Right lobe of liver (tissue), 4 donors: ENCODE data around the gene TSPAN10.

ENCODE experiments used
- CTCF ChIP-seq, 4 donors: fragments of 200-600 bp in 3 of 4; fragments of 450-650 bp in 1 of 4; IDR thresholded peaks; one replicate each; pipeline versions ENCODE4 v1.5.1 to v1.8.0; 2016 to 2022; ENCODE audit warnings: antibody characterized with exemption in 4 of 4, mild to moderate bottlenecking in 2 of 4
- POLR2A ChIP-seq: fragments of 450-650 bp; IDR thresholded peaks from one replicate; pipeline ENCODE4 v1.6.1; 2017; ENCODE audit warnings: antibody characterized with exemption, mild to moderate bottlenecking
- donor health status: DM: no; HTN: no; CAD: no.
- donor health status: DM: no; HTN: no; CAD: no.
- donor health status: DM: no; HTN: yes; CAD: no.

DNA sequence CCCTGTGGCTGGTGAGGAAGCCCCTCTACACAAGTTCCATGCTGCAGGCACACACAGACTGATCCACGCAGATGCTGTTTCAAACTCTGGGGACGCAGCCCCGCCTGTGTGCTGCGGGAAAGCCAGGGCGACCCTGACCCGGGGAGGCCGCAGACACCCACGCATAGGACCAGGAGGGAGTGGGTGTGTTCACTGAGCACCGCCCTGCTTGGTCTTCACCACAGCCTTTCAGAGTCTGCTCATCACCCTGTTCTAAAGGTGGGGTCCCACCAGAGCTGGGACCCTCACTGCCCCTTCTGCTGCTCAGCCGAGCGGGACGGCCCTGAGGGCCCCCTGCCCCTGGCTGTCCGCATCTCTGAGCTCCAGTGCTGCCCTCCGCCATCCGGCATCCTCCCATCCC is 7.5 kb downstream of the TSPAN10 start:
- TF ChIP-seq CTCF (IDR thresholded peaks at IDR 0.05), result no peak
- no peak for TF ChIP-seq POLR2A
